GM23338 (cell line): ENCODE results near the gene PGAP3. TPM values are rescaled to one million over a fixed set of nuclear protein-coding genes. Genes with fewer than 3 reads are reported as not detected.

ENCODE experiments used
- CREB1 ChIP-seq: fragments of 250-450 bp; sonication (Bioruptor Pico); IDR thresholded peaks from 2 replicates; pipeline ENCODE4 v1.5.0; 2020; ENCODE audit warnings: low read depth, mild to moderate bottlenecking, moderate library complexity
- CTCF ChIP-seq, 2 experiments: fragments of 200-600 bp in 1 of 2; sonication (generic) in 1 of 2; conservative IDR thresholded peaks; 2 replicates each; pipeline versions ENCODE4 v1.5.1 to v1.6.1; 2016 to 2017; ENCODE audit warnings: antibody characterized with exemption in 2 of 2, low read depth in 2 of 2, mild to moderate bottlenecking in 2 of 2, moderate library complexity in 1 of 2
- POLR2AphosphoS5 ChIP-seq: IDR thresholded peaks from 2 replicates; pipeline ENCODE4 v1.6.1; 2016; ENCODE audit warnings: antibody characterized with exemption, low read depth
- ZNF331 ChIP-seq: fragments of 250-450 bp; sonication (Bioruptor Pico); IDR thresholded peaks from 2 replicates; pipeline ENCODE4 v1.5.0; 2020; ENCODE audit warnings: low read depth, mild to moderate bottlenecking, moderate library complexity
- ZNF462 ChIP-seq: fragments of 250-450 bp; sonication (Bioruptor Pico); IDR thresholded peaks from 2 replicates; pipeline ENCODE4 v1.5.0; 2020; ENCODE audit warnings: mild to moderate bottlenecking, moderate library complexity
- polyA plus RNA-seq: library from polyadenylated mRNA; unstranded; fragments of >200 nt; fragmentation: Nextera tagmentation; extraction: Ambion mirVana; gene quantifications from 2 replicates; pipeline ENCODE4 v1.2.1, GENCODE V29; 2016
- total RNA-seq: library from RNA; depleted of rRNA; stranded (reverse); fragments of >200 nt; shearing (Covaris generic); gene quantifications from 2 replicates; pipeline ENCODE4 v1.2.3, GENCODE V29; 2014

PGAP3 gene
- total and polyA plus RNA-seq, 2 experiments from 2014 or later: 7.0 to 10.7 TPM

- TF ChIP-seq ZNF331 (no peak), ZNF462 (CRISPR knock-in tag) (no peak), CREB1 (peak; percentile 15; the same call in 1 of the 2 replicates), CTCF (conservative IDR thresholded peaks at IDR 0.05; ENCODE audit: low read depth in 2 of 2) (peak; percentile 60 to 76), POLR2AphosphoS5 (no peak)
These were observed 19.6 kb downstream of the PGAP3 start, which contains the start of gene PNMT (continued) for GRCh38 chr17:39667945-39668924.
